ENCODE data around the gene MALT1. TPM values are rescaled to one million over a fixed set of nuclear protein-coding genes. Genes with fewer than 3 reads are reported as not detected.

Gene MALT1
- total RNA-seq, 4 donors from 2014 or later: 17.7 to 26.0 (median 19.3) TPM

DNA sequence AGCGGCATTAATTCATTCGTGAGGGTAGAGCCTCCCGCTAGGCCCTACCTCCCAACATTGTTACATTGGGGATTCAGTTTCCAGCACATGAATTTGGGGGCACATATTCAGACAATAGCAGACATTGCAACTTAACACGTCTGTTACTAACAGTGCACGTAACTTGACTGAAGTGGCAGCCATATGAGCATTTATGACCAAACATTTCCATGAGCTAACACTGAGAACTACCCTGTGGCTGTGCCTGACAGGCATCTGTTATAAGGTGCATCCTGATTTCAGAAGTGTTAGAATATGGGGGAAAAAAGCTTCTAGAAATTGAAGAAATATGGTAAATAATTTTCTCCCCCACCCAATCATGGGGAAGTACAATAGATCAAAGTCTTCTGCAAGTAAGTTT, 24.5 kb downstream of the MALT1 start:
- WGBS, 2 donors: 94 to 98% methylated on average over 5 of the region's 5 CpGs

DNA sequence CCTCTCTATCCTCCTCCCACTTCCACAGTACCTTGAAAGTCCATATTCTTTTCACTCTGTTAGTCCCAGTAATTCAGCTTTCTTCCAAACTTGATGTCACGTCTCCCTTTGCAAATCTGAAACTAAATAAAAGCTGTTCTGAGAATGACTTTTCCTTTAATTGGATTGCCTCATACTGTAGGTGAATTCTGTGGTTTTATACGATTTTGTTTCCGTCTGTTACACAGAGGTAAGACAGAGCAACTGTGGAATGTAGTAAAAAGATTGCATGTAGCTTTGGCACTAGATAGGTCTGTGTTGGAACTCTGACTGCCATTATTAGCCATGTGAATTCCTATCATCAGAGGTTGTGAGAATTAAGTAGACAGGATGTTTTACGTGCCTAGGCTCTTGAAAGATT, 25.9 kb downstream of the MALT1 start:
- TF ChIP-seq, protein P1, sequence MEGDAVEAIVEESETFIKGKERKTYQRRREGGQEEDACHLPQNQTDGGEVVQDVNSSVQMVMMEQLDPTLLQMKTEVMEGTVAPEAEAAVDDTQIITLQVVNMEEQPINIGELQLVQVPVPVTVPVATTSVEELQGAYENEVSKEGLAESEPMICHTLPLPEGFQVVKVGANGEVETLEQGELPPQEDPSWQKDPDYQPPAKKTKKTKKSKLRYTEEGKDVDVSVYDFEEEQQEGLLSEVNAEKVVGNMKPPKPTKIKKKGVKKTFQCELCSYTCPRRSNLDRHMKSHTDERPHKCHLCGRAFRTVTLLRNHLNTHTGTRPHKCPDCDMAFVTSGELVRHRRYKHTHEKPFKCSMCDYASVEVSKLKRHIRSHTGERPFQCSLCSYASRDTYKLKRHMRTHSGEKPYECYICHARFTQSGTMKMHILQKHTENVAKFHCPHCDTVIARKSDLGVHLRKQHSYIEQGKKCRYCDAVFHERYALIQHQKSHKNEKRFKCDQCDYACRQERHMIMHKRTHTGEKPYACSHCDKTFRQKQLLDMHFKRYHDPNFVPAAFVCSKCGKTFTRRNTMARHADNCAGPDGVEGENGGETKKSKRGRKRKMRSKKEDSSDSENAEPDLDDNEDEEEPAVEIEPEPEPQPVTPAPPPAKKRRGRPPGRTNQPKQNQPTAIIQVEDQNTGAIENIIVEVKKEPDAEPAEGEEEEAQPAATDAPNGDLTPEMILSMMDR (IDR thresholded peaks at IDR 0.05): no peak
- TF ChIP-seq EP300 (IDR thresholded peaks at IDR 0.05) (no peak), POLR2A (IDR thresholded peaks at IDR 0.05) (no peak)
- WGBS, 2 donors: 90 to 95% methylated on average over 4 of the region's 4 CpGs
- no peak overlapping the region for H3K4me3 ChIP-seq
- H3K27ac ChIP-seq: no peak overlapping the region
- H3K36me3 ChIP-seq: peaks cover 0 to 28% (median 14%) of the 10 kb centered on the region in 3 donors
- H3K9me3 ChIP-seq: no peaks in the 10 kb centered on the region
- H3K27me3 ChIP-seq: no peaks in the 10 kb centered on the region
- DNase-seq (ENCODE audit: low spot score in 2 of 2): no peak
- H3K4me1 ChIP-seq: no peaks in the 10 kb centered on the region

More for the DNA sequence above, 24.5 kb downstream of the MALT1 start:
- peaks cover 0 to 16% (median 14%) of the 10 kb centered on the region in 3 donors for H3K36me3 ChIP-seq
- H3K27me3 ChIP-seq: no peaks in the 10 kb centered on the region
- H3K27ac ChIP-seq: no peak overlapping the region
- no peaks in the 10 kb centered on the region for H3K9me3 ChIP-seq
- TF ChIP-seq, protein P1 (IDR thresholded peaks at IDR 0.05): no peak
- TF ChIP-seq EP300 (IDR thresholded peaks at IDR 0.05) (no peak), POLR2A (IDR thresholded peaks at IDR 0.05) (no peak)
- H3K4me1 ChIP-seq: no peaks in the 10 kb centered on the region
- H3K4me3 ChIP-seq: no peak overlapping the region
- no peak for DNase-seq (ENCODE audit: low spot score in 2 of 2)

DNA sequence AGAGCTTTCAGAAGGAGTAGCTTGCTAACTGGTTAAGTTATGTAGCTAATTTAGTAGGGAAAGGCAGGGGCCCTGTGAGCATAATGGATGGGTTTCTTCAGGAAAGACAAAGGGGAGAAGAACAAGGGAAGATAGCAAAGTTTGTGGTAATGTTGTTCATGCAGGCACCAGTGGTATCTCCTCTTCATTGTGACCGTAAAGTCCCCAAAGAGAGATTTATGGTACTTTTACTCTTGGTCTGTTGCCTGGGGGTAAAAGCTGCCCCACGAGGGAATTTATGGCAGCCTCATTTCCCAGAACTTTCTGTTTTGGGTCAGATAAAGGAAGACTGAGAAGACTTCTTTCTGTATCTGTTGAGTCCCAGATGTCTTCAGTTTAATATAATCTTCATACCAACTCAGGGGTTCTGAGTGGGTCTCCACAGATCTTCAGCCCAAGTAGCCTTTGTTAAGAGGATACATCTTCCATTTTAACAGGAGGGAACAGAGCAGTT, 27.5 kb downstream of the MALT1 start:
- no peaks in the 10 kb centered on the region for H3K4me1 ChIP-seq
- no peak for TF ChIP-seq EP300 (IDR thresholded peaks at IDR 0.05)
- TF ChIP-seq, protein P1 (IDR thresholded peaks at IDR 0.05): no peak
- no peak for TF ChIP-seq POLR2A (IDR thresholded peaks at IDR 0.05)
- H3K9me3 ChIP-seq: no peaks in the 10 kb centered on the region
- no peaks in the 10 kb centered on the region for H3K27me3 ChIP-seq
- DNase-seq (ENCODE audit: low spot score in 2 of 2): no peak
- H3K27ac ChIP-seq: no peak overlapping the region
- peaks cover 0 to 43% (median 14%) of the 10 kb centered on the region in 3 donors for H3K36me3 ChIP-seq
- no peak overlapping the region for H3K4me3 ChIP-seq
- 62 to 63% methylated on average over 2 of the region's 2 CpGs for WGBS, 2 donors

DNA sequence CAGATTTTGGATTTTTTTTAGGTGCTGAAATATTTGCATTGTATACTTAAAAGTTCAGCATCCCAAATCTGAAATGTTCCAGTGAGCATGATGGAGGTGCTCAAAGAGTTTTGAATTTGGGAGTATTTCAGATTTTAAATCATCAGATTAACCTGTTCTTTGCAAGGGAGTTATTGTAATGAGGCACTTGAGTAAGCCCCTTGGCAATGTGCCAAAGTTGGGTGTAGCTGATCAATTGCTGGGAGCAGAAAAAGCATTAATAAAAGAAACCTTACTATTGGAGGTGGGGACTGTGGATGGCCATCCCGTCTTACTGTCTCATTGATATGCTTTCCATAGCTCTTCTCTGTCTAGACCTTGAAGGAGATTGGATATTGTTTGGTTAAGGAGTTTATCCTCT, 28.3 kb downstream of the MALT1 start:
- H3K27me3 ChIP-seq: no peaks in the 10 kb centered on the region
- 91 to 93% methylated on average over 1 of the region's 1 CpG for WGBS, 2 donors
- H3K36me3 ChIP-seq: peaks cover 0 to 47% (median 14%) of the 10 kb centered on the region in 3 donors
- TF ChIP-seq, protein P1 (IDR thresholded peaks at IDR 0.05): no peak
- no peak for TF ChIP-seq POLR2A (IDR thresholded peaks at IDR 0.05)
- no peak for TF ChIP-seq EP300 (IDR thresholded peaks at IDR 0.05)
- no peaks in the 10 kb centered on the region for H3K4me1 ChIP-seq
- no peak overlapping the region for H3K4me3 ChIP-seq
- H3K9me3 ChIP-seq: no peaks in the 10 kb centered on the region
- DNase-seq (ENCODE audit: low spot score in 2 of 2): no peak
- no peak overlapping the region for H3K27ac ChIP-seq

DNA sequence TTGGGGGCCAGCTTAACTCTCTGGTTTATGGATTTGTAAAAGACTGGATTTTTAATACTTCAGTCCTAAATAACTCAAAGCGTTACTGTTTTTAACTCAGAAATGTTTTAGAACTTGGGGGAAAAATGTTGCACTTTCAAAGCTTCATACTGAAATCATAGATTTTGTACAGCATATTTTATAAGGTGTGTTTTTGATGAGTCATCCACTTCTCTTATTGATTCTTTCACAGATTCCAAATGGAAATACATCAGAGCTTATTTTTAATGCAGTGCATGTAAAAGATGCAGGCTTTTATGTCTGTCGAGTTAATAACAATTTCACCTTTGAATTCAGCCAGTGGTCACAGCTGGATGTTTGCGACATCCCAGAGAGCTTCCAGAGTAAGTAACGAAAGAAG, 28.9 kb downstream of the MALT1 start:
- DNase-seq (ENCODE audit: low spot score in 2 of 2): no peak
- Histone ChIP-seq H3K27ac (no peak overlapping the region), H3K36me3 (peaks cover 0 to 52% (median 14%) of the 10 kb centered on the region in 3 donors), H3K4me1 (no peaks in the 10 kb centered on the region), H3K27me3 (no peaks in the 10 kb centered on the region), H3K4me3 (no peak overlapping the region), H3K9me3 (no peaks in the 10 kb centered on the region)
- WGBS, 2 donors: 84% methylated on average over 4 of the region's 4 CpGs
- TF ChIP-seq POLR2A (IDR thresholded peaks at IDR 0.05) (no peak), EP300 (IDR thresholded peaks at IDR 0.05) (no peak)
- TF ChIP-seq, protein P1 (IDR thresholded peaks at IDR 0.05): no peak
